ENCODE results near the gene WDR76.

WDR76 gene

GRCh38 chr15:43895586-43895985, 68.8 kb downstream of the WDR76 start:
- Histone ChIP-seq H3K9me3 (no peaks in the 10 kb centered on the region), H3K36me3 (no peaks in the 10 kb centered on the region), H3K4me3 (no peak overlapping the region), H3K27ac (no peak overlapping the region), H3K27me3 (no peaks in the 10 kb centered on the region), H3K4me1 (no peaks in the 10 kb centered on the region)
- intact Hi-C loops (cut with DNase I; ENCODE audit: low total_unique reads), result no loop called here
- no peak for DNase-seq
- TF ChIP-seq CTCF (IDR thresholded peaks at IDR 0.05), result no peak

- no peak overlapping the region for H3K4me3 ChIP-seq
- no peak for TF ChIP-seq CTCF (IDR thresholded peaks at IDR 0.05)
- no peaks in the 10 kb centered on the region for H3K9me3 ChIP-seq
- H3K27ac ChIP-seq, result no peak overlapping the region
- no peaks in the 10 kb centered on the region for H3K27me3 ChIP-seq
- H3K36me3 ChIP-seq, result no peaks in the 10 kb centered on the region
- H3K4me1 ChIP-seq, result no peaks in the 10 kb centered on the region
- no peak for DNase-seq
- intact Hi-C loops (cut with DNase I; ENCODE audit: low total_unique reads), result no loop called here
Measured at GRCh38 chr15:43896543-43896942, 69.7 kb downstream of the WDR76 start.

- no peak overlapping the region for H3K27ac ChIP-seq
- TF ChIP-seq CTCF (IDR thresholded peaks at IDR 0.05), result no peak
- intact Hi-C loops (cut with DNase I; ENCODE audit: low total_unique reads), result no loop called here
Measured at GRCh38 chr15:43898891-43899290, 72.1 kb downstream of the WDR76 start.

GRCh38 chr15:43899928-43900327, 73.1 kb downstream of the WDR76 start:
- Histone ChIP-seq H3K9me3 (no peaks in the 10 kb centered on the region), H3K27me3 (peaks cover 0 to 5% of the 10 kb centered on the region in 2 donors), H3K27ac (no peak overlapping the region), H3K4me1 (no peaks in the 10 kb centered on the region), H3K4me3 (no peak overlapping the region), H3K36me3 (no peaks in the 10 kb centered on the region)
- intact Hi-C loops (cut with DNase I; ENCODE audit: low total_unique reads), result loop anchor here (5.0 to 10.0 kb wide), 2 partner anchors 167 to 595 kb away; no protein-coding TSS in a partner anchor
- no peak for TF ChIP-seq CTCF (IDR thresholded peaks at IDR 0.05)
- DNase-seq, result no peak

More at GRCh38 chr15:43898891-43899290, 72.1 kb downstream of the WDR76 start:
- H3K27me3 ChIP-seq, result peaks cover 0 to 5% of the 10 kb centered on the region in 2 donors
- no peaks in the 10 kb centered on the region for H3K9me3 ChIP-seq
- DNase-seq, result no peak
- H3K4me1 ChIP-seq, result no peaks in the 10 kb centered on the region
- no peaks in the 10 kb centered on the region for H3K36me3 ChIP-seq
- H3K4me3 ChIP-seq, result no peak overlapping the region

- H3K4me3 ChIP-seq, result no peak overlapping the region
- no peaks in the 10 kb centered on the region for H3K36me3 ChIP-seq
- no peak overlapping the region for H3K27ac ChIP-seq
- H3K27me3 ChIP-seq, result peaks cover 0 to 5% of the 10 kb centered on the region in 2 donors
- TF ChIP-seq CTCF (IDR thresholded peaks at IDR 0.05), result no peak
- no peaks in the 10 kb centered on the region for H3K9me3 ChIP-seq
- intact Hi-C loops (cut with DNase I; ENCODE audit: low total_unique reads), result loop anchor here (5.0 to 10.0 kb wide), 2 partner anchors 166 to 594 kb away; no protein-coding TSS in a partner anchor
- no peak for DNase-seq
- H3K4me1 ChIP-seq, result no peaks in the 10 kb centered on the region
Measured at GRCh38 chr15:43900996-43901395, 74.2 kb downstream of the WDR76 start.

- no peak overlapping the region for H3K4me3 ChIP-seq
- peaks cover 0 to 5% of the 10 kb centered on the region in 2 donors for H3K27me3 ChIP-seq
- H3K9me3 ChIP-seq, result no peaks in the 10 kb centered on the region
- no peak overlapping the region for H3K27ac ChIP-seq
- no peaks in the 10 kb centered on the region for H3K36me3 ChIP-seq
- intact Hi-C loops (cut with DNase I; ENCODE audit: low total_unique reads), result loop anchor here (5.0 to 10.0 kb wide), 2 partner anchors 166 to 593 kb away; no protein-coding TSS in a partner anchor
- H3K4me1 ChIP-seq, result no peaks in the 10 kb centered on the region
- TF ChIP-seq CTCF (IDR thresholded peaks at IDR 0.05), result no peak
- no peak for DNase-seq
Measured at GRCh38 chr15:43901495-43901894, 74.7 kb downstream of the WDR76 start.

Data from tibial artery (tissue), 4 donors.